Hepatocyte (in vitro differentiated cells): ENCODE measurements around the gene SLC29A3.

Experiments
- CTCF ChIP-seq: fragments of 200-600 bp; sonication (generic); IDR thresholded peaks from 2 replicates; pipeline ENCODE4 v1.5.1; 2016; ENCODE audit warnings: antibody characterized with exemption, mild to moderate bottlenecking; ENCODE audit not compliant: poor library complexity
- EZH2 ChIP-seq: fragments of 200-600 bp; sonication (generic); IDR thresholded peaks from 2 replicates; pipeline ENCODE4 v1.6.1; 2016; ENCODE audit warnings: antibody characterized with exemption, mild to moderate bottlenecking, borderline replicate concordance

GRCh38 chr10:71344993-71345480 lies 26.0 kb downstream of the SLC29A3 start:
- TF ChIP-seq CTCF (no peak), EZH2 (no peak)
